Erythroblast (primary cell): ENCODE data around the gene SOAT1.

Experiments
- GATA1 ChIP-seq: IDR thresholded peaks from 2 replicates; pipeline ENCODE4 v1.6.1; 2011; ENCODE audit warnings: low read depth, mild to moderate bottlenecking, control low read depth, low read length, moderate library complexity
- POLR2A ChIP-seq: IDR thresholded peaks from 2 replicates; pipeline ENCODE4 v1.6.1; 2011; ENCODE audit warnings: mild to moderate bottlenecking, low read length

GRCh38 chr1:179313004-179313403, 19.4 kb downstream of the SOAT1 start:
- TF ChIP-seq POLR2A: no peak
- TF ChIP-seq GATA1: no peak
